KMS-11 (cell line): ENCODE results near the gene DTNBP1.

Experiments
- H2AFZ ChIP-seq: fragments of 200-600 bp; sonication (generic); 2 replicates; pipeline ENCODE4 v1.6.1; 2016; ENCODE audit warnings: antibody characterized with exemption, mixed run types, low read depth
- H3K27ac ChIP-seq: fragments of 200-600 bp; sonication (generic); 2 replicates; pipeline ENCODE4 v1.6.1; 2016; ENCODE audit warnings: mild to moderate bottlenecking, mixed run types
- H3K27me3 ChIP-seq: fragments of 200-600 bp; sonication (generic); 2 replicates; pipeline ENCODE4 v1.6.1; 2017; ENCODE audit warnings: mild to moderate bottlenecking, low read depth, mixed run types, moderate library complexity; ENCODE audit not compliant: insufficient read depth
- H3K36me3 ChIP-seq: fragments of 200-600 bp; sonication (generic); 2 replicates; pipeline ENCODE4 v1.6.1; 2017; ENCODE audit warnings: mild to moderate bottlenecking, mixed run types; ENCODE audit not compliant: insufficient read depth
- H3K4me1 ChIP-seq: fragments of 200-600 bp; sonication (generic); 2 replicates; pipeline ENCODE4 v1.6.1; 2016; ENCODE audit warnings: mild to moderate bottlenecking, low read depth, mixed run types; ENCODE audit not compliant: poor library complexity, severe bottlenecking
- H3K4me2 ChIP-seq: fragments of 200-600 bp; sonication (generic); 2 replicates; pipeline ENCODE4 v1.7.0; 2016; ENCODE audit warnings: mild to moderate bottlenecking, mixed run types
- H3K4me3 ChIP-seq: fragments of 200-600 bp; sonication (generic); IDR thresholded peaks from 2 replicates; pipeline ENCODE4 v1.6.1; 2017; ENCODE audit warnings: low read depth, low read length, mixed read lengths; ENCODE audit not compliant: insufficient read depth
- H3K79me2 ChIP-seq: fragments of 200-600 bp; sonication (generic); 2 replicates; pipeline ENCODE4 v1.6.1; 2016; ENCODE audit warnings: low read depth, mixed run types; ENCODE audit not compliant: insufficient read depth
- H3K9ac ChIP-seq: fragments of 200-600 bp; sonication (generic); 2 replicates; pipeline ENCODE4 v1.6.1; 2016; ENCODE audit warnings: mild to moderate bottlenecking, mixed run types
- H4K20me1 ChIP-seq: fragments of 200-600 bp; sonication (generic); 2 replicates; pipeline ENCODE4 v1.6.1; 2016; ENCODE audit warnings: mild to moderate bottlenecking, mixed run types; ENCODE audit not compliant: insufficient read depth
- CTCF ChIP-seq: fragments of 200-600 bp; sonication (generic); conservative IDR thresholded peaks from 2 replicates; pipeline ENCODE4 v1.6.1; 2017; ENCODE audit warnings: low read depth, mild to moderate bottlenecking, antibody characterized with exemption, low read length, moderate library complexity, mixed read lengths

The DTNBP1 gene

GRCh38 chr6:15477746-15478145, 185.1 kb downstream of the DTNBP1 start:
- Histone ChIP-seq H3K4me2 (no peak overlapping the region), H2AFZ (no peak overlapping the region), H3K27me3 (no peaks in the 10 kb centered on the region), H3K9ac (no peak overlapping the region), H3K4me1 (peaks cover 18% of the 10 kb centered on the region), H3K79me2 (no peaks in the 10 kb centered on the region), H3K27ac (no peak overlapping the region), H3K36me3 (no peaks in the 10 kb centered on the region), H3K4me3 (no peak overlapping the region), H4K20me1 (no peaks in the 10 kb centered on the region)
- no peak for TF ChIP-seq CTCF

GRCh38 chr6:15476631-15477380, 186.0 kb downstream of the DTNBP1 start:
- no peak overlapping the region for H2AFZ ChIP-seq
- no peaks in the 10 kb centered on the region for H3K36me3 ChIP-seq
- peaks cover 8% of the 10 kb centered on the region for H3K4me1 ChIP-seq
- no peak overlapping the region for H3K27ac ChIP-seq
- no peak for TF ChIP-seq CTCF
- H3K79me2 ChIP-seq = no peaks in the 10 kb centered on the region
- no peaks in the 10 kb centered on the region for H4K20me1 ChIP-seq
- H3K4me3 ChIP-seq = no peak overlapping the region
- no peak overlapping the region for H3K4me2 ChIP-seq
- H3K9ac ChIP-seq = no peak overlapping the region
- H3K27me3 ChIP-seq = no peaks in the 10 kb centered on the region

- Histone ChIP-seq H4K20me1 (no peaks in the 10 kb centered on the region), H3K4me1 (no peaks in the 10 kb centered on the region), H2AFZ (no peak overlapping the region), H3K79me2 (no peaks in the 10 kb centered on the region), H3K4me3 (no peak overlapping the region), H3K27me3 (no peaks in the 10 kb centered on the region), H3K4me2 (no peak overlapping the region), H3K9ac (no peak overlapping the region), H3K36me3 (no peaks in the 10 kb centered on the region), H3K27ac (no peak overlapping the region)
- no peak for TF ChIP-seq CTCF
Observed at GRCh38 chr6:15475872-15476271, 187.0 kb downstream of the DTNBP1 start.

GRCh38 chr6:15475261-15475660, 187.6 kb downstream of the DTNBP1 start:
- Histone ChIP-seq H3K79me2 (no peaks in the 10 kb centered on the region), H3K4me3 (no peak overlapping the region), H3K4me1 (no peaks in the 10 kb centered on the region), H3K9ac (no peak overlapping the region), H3K36me3 (no peaks in the 10 kb centered on the region), H3K27me3 (no peaks in the 10 kb centered on the region), H2AFZ (no peak overlapping the region), H3K27ac (no peak overlapping the region), H4K20me1 (no peaks in the 10 kb centered on the region), H3K4me2 (no peak overlapping the region)
- TF ChIP-seq CTCF = no peak
